Left ventricle myocardium inferior (tissue), 1 donor: ENCODE measurements around the gene ZCCHC13. TPM values are rescaled to one million over a fixed set of nuclear protein-coding genes. Genes with fewer than 3 reads are reported as not detected.
"Not testable (repeated sequence)": the region's sequence is repeated elsewhere in the genome, so short reads cannot be mapped to it uniquely, and the experiment has no call there.

Experiments used
- DNase-seq: peaks from one replicate; pipeline ENCODE4 v3.0.0-alpha.2; 2020
- H3K27ac ChIP-seq: fragments of 200-600 bp; replicated peaks from 2 replicates; pipeline ENCODE4 v1.8.0; 2021
- H3K27me3 ChIP-seq: fragments of 200-600 bp; 2 replicates; pipeline ENCODE4 v1.8.0; 2021; ENCODE audit warnings: low read depth
- H3K36me3 ChIP-seq: fragments of 200-600 bp; 2 replicates; pipeline ENCODE4 v1.8.0; 2021
- H3K4me1 ChIP-seq: fragments of 200-600 bp; 2 replicates; pipeline ENCODE4 v1.8.0; 2021
- H3K4me3 ChIP-seq: fragments of 200-600 bp; 2 replicates; pipeline ENCODE4 v1.8.0; 2021; ENCODE audit warnings: mild to moderate bottlenecking, moderate library complexity
- H3K9me3 ChIP-seq: fragments of 200-600 bp; replicated peaks from 2 replicates; pipeline ENCODE4 v1.8.0; 2021
- CTCF ChIP-seq: fragments of 200-600 bp; IDR thresholded peaks from 2 replicates; pipeline ENCODE4 v1.8.0; 2021; ENCODE audit warnings: antibody characterized with exemption, mild to moderate bottlenecking, borderline replicate concordance
- intact Hi-C: fragments of 100-400 bp; cut with micrococcal nuclease; formaldehyde crosslinking; loops from one replicate; pipeline ENCODE4 v1.11.0; 2022
- total RNA-seq: library from RNA; stranded (reverse); fragmentation: NEBNext Ultra II Directional; extraction: Animal tissue kit (Norgen Biotek cat#: 25700); gene quantifications from one replicate; pipeline ENCODE4 v1.2.1, GENCODE V29; 2021
- donor health status: DM: no; HTN: yes; CAD: no; lungs with severe emphysema.

Gene ZCCHC13
- total RNA-seq, 1 donor from 2014 or later, result not detected

DNA sequence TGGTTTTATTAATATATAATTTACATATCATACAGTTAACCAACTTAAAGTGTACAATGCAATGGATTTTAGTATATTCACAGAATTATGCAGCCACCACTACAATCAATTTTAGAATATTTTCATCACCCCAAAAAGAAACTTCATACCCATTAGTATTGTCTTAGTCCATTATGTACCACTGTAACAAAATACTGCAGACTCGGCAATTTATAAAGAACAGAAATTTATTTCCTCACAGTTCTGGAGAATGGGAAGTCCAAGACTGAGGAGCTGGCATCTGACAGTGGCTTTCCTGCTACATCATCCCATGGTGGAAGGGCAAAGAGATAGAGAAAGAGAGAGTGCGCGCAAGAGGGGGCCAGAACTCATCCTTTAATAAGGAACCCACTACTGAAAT lies 8.9 kb upstream of the ZCCHC13 start:
- no peak for DNase-seq
- Histone ChIP-seq H3K4me3 (no peak overlapping the region), H3K27ac (no peak overlapping the region), H3K9me3 (no peaks in the 10 kb centered on the region), H3K4me1 (peaks cover 6% of the 10 kb centered on the region), H3K36me3 (no peaks in the 10 kb centered on the region), H3K27me3 (no peaks in the 10 kb centered on the region)
- intact Hi-C loops, result no loop called here
- TF ChIP-seq CTCF, result no peak

DNA sequence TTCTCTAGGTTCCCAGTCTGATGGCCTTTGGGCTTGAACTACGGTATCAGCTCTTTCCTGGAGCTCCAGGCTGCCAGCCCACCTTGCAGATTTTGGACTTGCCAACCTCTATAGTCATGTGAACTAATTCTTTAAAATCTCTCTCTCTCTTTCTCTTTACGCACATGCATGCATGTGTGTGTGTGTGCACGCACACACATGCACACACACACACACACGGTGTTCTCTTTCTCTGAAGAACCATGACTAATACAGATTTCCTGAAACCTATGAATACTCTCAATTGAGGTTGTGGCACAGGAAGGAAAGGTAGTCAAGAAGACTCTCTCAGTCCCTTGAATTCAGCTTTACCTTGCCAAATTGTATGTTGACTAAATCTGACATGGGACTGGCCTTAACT lies 6.2 kb upstream of the ZCCHC13 start:
- no peaks in the 10 kb centered on the region for H3K4me1 ChIP-seq
- no peak for TF ChIP-seq CTCF
- no peaks in the 10 kb centered on the region for H3K27me3 ChIP-seq
- H3K9me3 ChIP-seq, result no peaks in the 10 kb centered on the region
- DNase-seq, result no peak
- intact Hi-C loops, result no loop called here
- H3K4me3 ChIP-seq, result no peak overlapping the region
- no peaks in the 10 kb centered on the region for H3K36me3 ChIP-seq
- no peak overlapping the region for H3K27ac ChIP-seq

- no peaks in the 10 kb centered on the region for H3K4me1 ChIP-seq
- intact Hi-C loops, result no loop called here
- no peak for DNase-seq
- H3K36me3 ChIP-seq, result no peaks in the 10 kb centered on the region
- no peaks in the 10 kb centered on the region for H3K9me3 ChIP-seq
- H3K27ac ChIP-seq, result no peak overlapping the region
- no peaks in the 10 kb centered on the region for H3K27me3 ChIP-seq
- no peak overlapping the region for H3K4me3 ChIP-seq
- no peak for TF ChIP-seq CTCF
Observed at GRCh38 chrX:74300869-74301268, 3.1 kb upstream of the ZCCHC13 start.

DNA sequence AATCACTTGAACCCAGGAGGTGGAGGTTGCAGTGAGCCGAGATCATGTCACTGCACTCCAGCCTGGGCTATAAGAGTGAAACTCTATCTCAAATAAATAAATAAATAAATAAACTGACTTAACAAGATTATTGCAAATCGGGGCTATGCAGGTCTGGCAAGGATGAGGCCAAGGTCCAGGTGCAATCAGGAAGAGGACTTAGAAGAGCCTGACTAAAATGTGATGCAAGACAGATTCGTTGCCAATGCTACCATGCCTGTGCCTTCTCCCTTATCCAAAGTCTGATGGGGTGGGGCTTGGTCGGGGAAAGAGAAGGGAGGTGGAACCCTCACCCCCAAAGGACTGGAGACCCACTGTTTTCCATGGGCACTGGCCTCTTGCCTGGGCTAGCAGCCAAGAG lies 14.7 kb downstream of the ZCCHC13 start:
- H3K27me3 ChIP-seq, result no peaks in the 10 kb centered on the region
- no peak overlapping the region for H3K27ac ChIP-seq
- no peak for TF ChIP-seq CTCF
- no peak for DNase-seq
- H3K4me3 ChIP-seq, result no peak overlapping the region
- H3K9me3 ChIP-seq, result no peaks in the 10 kb centered on the region
- H3K4me1 ChIP-seq, result no peaks in the 10 kb centered on the region
- intact Hi-C loops, result no loop called here
- no peaks in the 10 kb centered on the region for H3K36me3 ChIP-seq

DNA sequence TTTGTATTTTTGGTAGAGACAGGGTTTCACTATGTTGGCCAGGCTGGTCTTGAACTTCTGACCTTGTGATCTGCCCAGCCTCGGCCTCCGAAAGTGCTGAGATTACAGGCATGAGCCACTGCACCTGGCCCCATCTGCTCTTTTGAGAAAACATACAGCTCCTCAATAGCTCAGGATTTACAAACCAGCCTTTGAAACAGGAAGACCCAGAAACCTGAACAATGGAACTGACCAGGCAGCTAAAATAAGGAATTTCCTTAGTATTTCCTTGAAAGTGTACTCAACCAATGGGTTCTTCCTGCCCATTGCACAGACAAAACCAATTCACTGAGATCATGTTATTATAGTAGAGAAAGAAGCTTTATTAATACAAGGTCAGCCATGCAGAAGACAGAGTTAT lies 15.3 kb downstream of the ZCCHC13 start:
- H3K27ac ChIP-seq, H3K9me3 ChIP-seq, H3K4me1 ChIP-seq, H3K36me3 ChIP-seq, H3K27me3 ChIP-seq, intact Hi-C loops, DNase-seq, H3K4me3 ChIP-seq: not testable (repeated sequence)

- TF ChIP-seq CTCF, result no peak
- H3K27me3 ChIP-seq, result no peaks in the 10 kb centered on the region
Observed at GRCh38 chrX:74321191-74321590, 17.2 kb downstream of the ZCCHC13 start.

More at GRCh38 chrX:74321191-74321590, 17.2 kb downstream of the ZCCHC13 start:
- DNase-seq, result no peak
- intact Hi-C loops, result no loop called here
- Histone ChIP-seq H3K4me3 (no peak overlapping the region), H3K4me1 (no peaks in the 10 kb centered on the region), H3K27ac (no peak overlapping the region), H3K36me3 (no peaks in the 10 kb centered on the region), H3K9me3 (no peaks in the 10 kb centered on the region)
